A549 (cell line): ENCODE results near the gene VSIG10. TPM values are rescaled to one million over a fixed set of nuclear protein-coding genes. Genes with fewer than 3 reads are reported as not detected.
A peak's percentile ranks its signal among the peaks of the same experiment; 100 is the strongest.

Experiments
- ATAC-seq, 2 experiments: fragments of 200-7000 bp in 1 of 2; fragments of >200 bp in 1 of 2; cut with Nextera tagmentation in 1 of 2; cut with Tn5 transposase in 1 of 2; 3 replicates each; pipeline versions ENCODE4 v1.8.0 to v1.9.1; 2018 to 2020; ENCODE audit warnings: mild to moderate bottlenecking in 1 of 2, moderate library complexity in 1 of 2
- CTCF ChIA-PET: fragments of 300-600 bp; sonication (Branson Sonifier 250); formaldehyde crosslinking; extraction: SDS; loops from one replicate; lab custom pipeline; 2021; ENCODE audit warnings: antibody characterized with exemption, inconsistent platforms; lab: Yijun Ruan, JAX
- POLR2A ChIA-PET: fragments of 350-600 bp; formaldehyde crosslinking; extraction: SDS; loops from one replicate; lab custom pipeline; 2021; ENCODE audit warnings: antibody characterized with exemption, inconsistent platforms; lab: Yijun Ruan, JAX
- DNase-seq, 2 experiments: peaks; one replicate each; pipeline versions ENCODE4 v3.0.0 to v3.0.0-alpha.2; 2011 to 2016; ENCODE audit warnings: low read depth in 1 of 2, low spot score in 1 of 2
- FAIRE-seq: peaks from 2 replicates; lab custom pipeline; 2011; peaks lifted over from hg19 to GRCh38; lab: Jason Lieb, UNC
- H3K27ac ChIP-seq, 2 experiments: fragments of >200 bp; sonication (Bioruptor Twin); formaldehyde crosslinking; 3 replicates each; pipeline ENCODE4 v1.5.1; 2016 to 2017
- H3K4me1 ChIP-seq: fragments of >200 bp; sonication (Bioruptor Twin); formaldehyde crosslinking; 3 replicates; pipeline ENCODE4 v1.6.1; 2016
- H3K4me2 ChIP-seq: fragments of >200 bp; sonication (Bioruptor Twin); formaldehyde crosslinking; 3 replicates; pipeline ENCODE4 v1.6.1; 2016
- H3K4me3 ChIP-seq: fragments of >200 bp; sonication (Bioruptor Twin); formaldehyde crosslinking; 3 replicates; pipeline ENCODE4 v1.5.1; 2016
- H3K9me3 ChIP-seq: fragments of >200 bp; sonication (Bioruptor Twin); formaldehyde crosslinking; 3 replicates; pipeline ENCODE4 v1.6.1; 2016
- CHD2 ChIP-seq: fragments of 150-350 bp; IDR thresholded peaks from 2 replicates; pipeline ENCODE4 v1.6.1; 2014; ENCODE audit warnings: low read length; ENCODE audit not compliant: partially characterized antibody
- CHD4 ChIP-seq: fragments of 200-600 bp; sonication (generic); IDR thresholded peaks from 2 replicates; pipeline ENCODE4 v1.6.1; 2016; ENCODE audit warnings: antibody characterized with exemption, mild to moderate bottlenecking, borderline replicate concordance
- EHMT2 ChIP-seq: fragments of 200-600 bp; sonication (generic); IDR thresholded peaks from 2 replicates; pipeline ENCODE4 v1.6.1; 2016; ENCODE audit warnings: antibody characterized with exemption, low read depth, mild to moderate bottlenecking, moderate library complexity
- GATA3 ChIP-seq: IDR thresholded peaks from 2 replicates; pipeline ENCODE4 v1.6.1; 2012; ENCODE audit warnings: borderline replicate concordance
- HDAC2 ChIP-seq: fragments of 200-600 bp; sonication (generic); IDR thresholded peaks from 2 replicates; pipeline ENCODE4 v1.6.1; 2016
- HOXA7 ChIP-seq: fragments of 250-450 bp; sonication (Bioruptor Pico); IDR thresholded peaks from 2 replicates; pipeline ENCODE4 v1.5.0; 2020; ENCODE audit warnings: mild to moderate bottlenecking, moderate library complexity
- HOXB13 ChIP-seq: fragments of 250-450 bp; sonication (Bioruptor Pico); IDR thresholded peaks from 2 replicates; pipeline ENCODE4 v1.5.0; 2020; ENCODE audit warnings: low read depth, mild to moderate bottlenecking, moderate library complexity
- JUNB ChIP-seq: fragments of >200 bp; sonication (Bioruptor Twin); formaldehyde crosslinking; IDR thresholded peaks from 2 replicates; pipeline ENCODE4 v1.6.1; 2016
- KDM5A ChIP-seq: fragments of 200-600 bp; sonication (generic); IDR thresholded peaks from 2 replicates; pipeline ENCODE4 v1.6.1; 2016; ENCODE audit warnings: antibody characterized with exemption, mild to moderate bottlenecking
- MAX ChIP-seq: IDR thresholded peaks from 2 replicates; pipeline ENCODE4 v1.6.1; 2012
- MAZ ChIP-seq: fragments of 150-350 bp; IDR thresholded peaks from 2 replicates; pipeline ENCODE4 v1.6.1; 2014; ENCODE audit warnings: antibody characterized with exemption, low read depth, low read length, borderline replicate concordance
- NPAS2 ChIP-seq: fragments of 250-450 bp; sonication (Bioruptor Pico); IDR thresholded peaks from 2 replicates; pipeline ENCODE4 v1.8.0; 2022; ENCODE audit warnings: mild to moderate bottlenecking, moderate library complexity, borderline replicate concordance
- PHF8 ChIP-seq: fragments of 200-600 bp; sonication (generic); IDR thresholded peaks from 2 replicates; pipeline ENCODE4 v1.6.1; 2016; ENCODE audit warnings: low read depth, mild to moderate bottlenecking, antibody characterized with exemption, moderate library complexity, borderline replicate concordance
- POLR2A ChIP-seq: IDR thresholded peaks from 2 replicates; pipeline ENCODE4 v1.6.1; 2012; ENCODE audit warnings: mild to moderate bottlenecking, low read length
- RAD21 ChIP-seq, 2 experiments: fragments of >200 bp in 1 of 2; sonication (Bioruptor Twin) in 1 of 2; formaldehyde crosslinking in 1 of 2; IDR thresholded peaks in 1 of 2; conservative IDR thresholded peaks in 1 of 2; 2 replicates in 1 of 2; 3 replicates in 1 of 2; pipeline ENCODE4 v1.6.1; 2012 to 2018; ENCODE audit warnings: inconsistent platforms in 1 of 2
- RFX5 ChIP-seq: fragments of 450-650 bp; IDR thresholded peaks from 2 replicates; pipeline ENCODE4 v1.7.1; 2014; ENCODE audit warnings: antibody characterized with exemption, mild to moderate bottlenecking, moderate library complexity
- TFCP2L1 ChIP-seq: fragments of 250-450 bp; sonication (Bioruptor Pico); IDR thresholded peaks from 2 replicates; pipeline ENCODE4 v1.5.0; 2021; ENCODE audit warnings: mild to moderate bottlenecking
- TP53 ChIP-seq: fragments of 250-450 bp; sonication (Bioruptor Pico); IDR thresholded peaks from 2 replicates; pipeline ENCODE4 v1.5.0; 2021; ENCODE audit warnings: mild to moderate bottlenecking, moderate library complexity
- ZC3H11A ChIP-seq: fragments of 450-650 bp; IDR thresholded peaks from 2 replicates; pipeline ENCODE4 v1.6.1; 2014; ENCODE audit warnings: antibody characterized with exemption, mild to moderate bottlenecking
- ZNF302 ChIP-seq: fragments of 250-450 bp; sonication (Bioruptor Pico); IDR thresholded peaks from 2 replicates; pipeline ENCODE4 v1.9.0; 2021; ENCODE audit warnings: inconsistent platforms, mild to moderate bottlenecking, moderate library complexity
- WGBS: methylation state at CpG from one replicate; pipeline ENCODE4 v1.1.6; 2017; ENCODE audit errors: missing lambda C conversion rate; 5-methylcytosine and 5-hydroxymethylcytosine counted together
- polyA plus RNA-seq, 4 experiments: library from polyadenylated mRNA; depleted of rRNA in 3 of 4; stranded (reverse); fragments of >200 nt; fragmentation: RNase III in 1 of 4; extraction: RNeasy Plus Mini Kit Qiagen cat#74134 plus additional on column Dnase treatment in 1 of 4; gene quantifications; 2 replicates in 3 of 4; 3 replicates in 1 of 4; pipeline ENCODE4 v1.2.3, GENCODE V29; 2011 to 2017
- TF ChIP-seq, protein P1 (sequence below): fragments of 250-450 bp; sonication (Bioruptor Pico); IDR thresholded peaks from 2 replicates; pipeline ENCODE4 v1.5.0; 2020; ENCODE audit warnings: low read depth, mild to moderate bottlenecking, moderate library complexity
- TF ChIP-seq, protein P2 (sequence below): IDR thresholded peaks from 2 replicates; pipeline ENCODE4 v1.6.1; 2012
- TF ChIP-seq, protein P3 (sequence below): fragments of 250-450 bp; sonication (Bioruptor Pico); IDR thresholded peaks from 2 replicates; pipeline ENCODE4 v1.5.0; 2021; ENCODE audit warnings: mild to moderate bottlenecking, moderate library complexity, borderline replicate concordance

Gene VSIG10
- polyA plus RNA-seq, 2 of the 4 experiments (the other 2 are of a cell fraction) = 18.3 to 20.2 TPM

DNA sequence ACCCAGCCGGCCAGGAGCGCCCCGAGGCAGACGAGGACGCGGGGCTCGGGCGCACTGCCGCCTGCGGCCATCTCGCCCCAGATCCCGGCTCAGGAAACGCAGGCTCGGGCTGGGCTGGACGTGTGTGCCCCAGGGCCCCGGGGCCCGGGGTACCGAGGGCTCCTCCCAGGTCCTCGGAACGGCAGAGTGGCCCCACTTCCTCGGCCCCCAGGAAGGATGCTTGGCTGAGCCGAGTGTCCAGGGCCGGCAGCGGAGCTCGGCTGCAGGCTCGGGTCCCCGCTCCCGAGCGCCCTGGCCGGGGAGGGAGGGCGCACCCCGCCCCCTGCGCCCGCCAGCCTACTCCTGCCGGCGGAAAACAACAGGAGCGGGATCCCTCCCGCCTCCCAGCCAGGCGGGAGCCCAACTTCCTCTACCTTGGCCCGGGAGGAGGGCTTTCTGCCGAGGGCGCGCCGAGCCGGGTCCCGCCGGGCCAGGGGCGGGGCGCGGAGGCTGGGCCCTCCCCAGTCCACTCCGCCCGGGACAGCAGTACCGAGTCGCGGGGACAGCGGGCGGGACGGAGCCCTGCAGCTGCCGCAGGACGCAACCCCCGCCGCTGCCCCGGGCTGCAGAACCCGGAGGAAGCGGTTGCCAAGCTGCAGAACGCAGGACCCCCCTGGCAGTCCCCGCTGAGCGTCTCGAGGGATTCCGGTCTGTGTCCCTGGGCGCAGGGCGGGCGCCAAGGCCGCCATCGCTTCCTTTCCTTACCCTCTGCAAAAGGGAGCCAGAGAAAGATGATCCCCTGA lies at the start of gene VSIG10 (continued):
- TF ChIP-seq, protein P1, sequence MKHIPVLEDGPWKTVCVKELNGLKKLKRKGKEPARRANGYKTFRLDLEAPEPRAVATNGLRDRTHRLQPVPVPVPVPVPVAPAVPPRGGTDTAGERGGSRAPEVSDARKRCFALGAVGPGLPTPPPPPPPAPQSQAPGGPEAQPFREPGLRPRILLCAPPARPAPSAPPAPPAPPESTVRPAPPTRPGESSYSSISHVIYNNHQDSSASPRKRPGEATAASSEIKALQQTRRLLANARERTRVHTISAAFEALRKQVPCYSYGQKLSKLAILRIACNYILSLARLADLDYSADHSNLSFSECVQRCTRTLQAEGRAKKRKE (CRISPR knock-in tag) = no peak
- TF ChIP-seq HOXB13 (CRISPR knock-in tag) (no peak), MAX (peak; percentile 31), PHF8 (peak; percentile 26; the same call in 1 of the 2 replicates), POLR2A (peak; percentile 71)

- ChIA-PET POLR2A (no interaction called here), CTCF (interaction anchor here (0.8 to 1.0 kb wide), 3 partner anchors 11 to 16 kb away, joined by 3 to 7 read pairs (median 3); partner anchors contain the start of gene PEBP1)
- DNase-seq = no peak
- H3K4me3 ChIP-seq = no peak overlapping the region
- H3K9me3 ChIP-seq = no peaks in the 10 kb centered on the region
- H3K27ac ChIP-seq = no peak overlapping the region
- FAIRE-seq = no peak
- H3K4me1 ChIP-seq = no peaks in the 10 kb centered on the region
- H3K4me2 ChIP-seq = no peak overlapping the region
- no peak for TF ChIP-seq CHD2
- TF ChIP-seq TFCP2L1 (CRISPR knock-in tag) = no peak
- no peak for TF ChIP-seq CHD4
- TF ChIP-seq KDM5A = no peak
- TF ChIP-seq MAZ = no peak
- TF ChIP-seq TP53 (CRISPR knock-in tag) = no peak
- TF ChIP-seq EHMT2 = no peak
- TF ChIP-seq, protein P2, sequence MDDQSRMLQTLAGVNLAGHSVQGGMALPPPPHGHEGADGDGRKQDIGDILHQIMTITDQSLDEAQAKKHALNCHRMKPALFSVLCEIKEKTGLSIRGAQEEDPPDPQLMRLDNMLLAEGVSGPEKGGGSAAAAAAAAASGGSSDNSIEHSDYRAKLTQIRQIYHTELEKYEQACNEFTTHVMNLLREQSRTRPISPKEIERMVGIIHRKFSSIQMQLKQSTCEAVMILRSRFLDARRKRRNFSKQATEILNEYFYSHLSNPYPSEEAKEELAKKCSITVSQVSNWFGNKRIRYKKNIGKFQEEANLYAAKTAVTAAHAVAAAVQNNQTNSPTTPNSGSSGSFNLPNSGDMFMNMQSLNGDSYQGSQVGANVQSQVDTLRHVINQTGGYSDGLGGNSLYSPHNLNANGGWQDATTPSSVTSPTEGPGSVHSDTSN = no peak
- TF ChIP-seq, protein P3, sequence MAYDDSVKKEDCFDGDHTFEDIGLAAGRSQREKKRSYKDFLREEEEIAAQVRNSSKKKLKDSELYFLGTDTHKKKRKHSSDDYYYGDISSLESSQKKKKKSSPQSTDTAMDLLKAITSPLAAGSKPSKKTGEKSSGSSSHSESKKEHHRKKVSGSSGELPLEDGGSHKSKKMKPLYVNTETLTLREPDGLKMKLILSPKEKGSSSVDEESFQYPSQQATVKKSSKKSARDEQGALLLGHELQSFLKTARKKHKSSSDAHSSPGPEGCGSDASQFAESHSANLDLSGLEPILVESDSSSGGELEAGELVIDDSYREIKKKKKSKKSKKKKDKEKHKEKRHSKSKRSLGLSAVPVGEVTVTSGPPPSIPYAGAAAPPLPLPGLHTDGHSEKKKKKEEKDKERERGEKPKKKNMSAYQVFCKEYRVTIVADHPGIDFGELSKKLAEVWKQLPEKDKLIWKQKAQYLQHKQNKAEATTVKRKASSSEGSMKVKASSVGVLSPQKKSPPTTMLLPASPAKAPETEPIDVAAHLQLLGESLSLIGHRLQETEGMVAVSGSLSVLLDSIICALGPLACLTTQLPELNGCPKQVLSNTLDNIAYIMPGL (CRISPR knock-in tag) = no peak
- no peak for TF ChIP-seq GATA3
- TF ChIP-seq HDAC2 = no peak
- no peak for TF ChIP-seq NPAS2 (CRISPR knock-in tag)
- TF ChIP-seq ZNF302 (CRISPR knock-in tag) = no peak
- TF ChIP-seq RAD21 (conservative IDR thresholded peaks at IDR 0.05 in 1 of 2, IDR thresholded peaks at IDR 0.05 in 1 of 2) = no peak
- no peak for TF ChIP-seq RFX5
- no peak for TF ChIP-seq ZC3H11A
- no peak for TF ChIP-seq JUNB
- no peak for ATAC-seq
- 90% methylated on average over 5 of the region's 5 CpGs for WGBS
These were observed 47.9 kb upstream of the VSIG10 start for GRCh38 chr12:118151755-118152154.

DNA sequence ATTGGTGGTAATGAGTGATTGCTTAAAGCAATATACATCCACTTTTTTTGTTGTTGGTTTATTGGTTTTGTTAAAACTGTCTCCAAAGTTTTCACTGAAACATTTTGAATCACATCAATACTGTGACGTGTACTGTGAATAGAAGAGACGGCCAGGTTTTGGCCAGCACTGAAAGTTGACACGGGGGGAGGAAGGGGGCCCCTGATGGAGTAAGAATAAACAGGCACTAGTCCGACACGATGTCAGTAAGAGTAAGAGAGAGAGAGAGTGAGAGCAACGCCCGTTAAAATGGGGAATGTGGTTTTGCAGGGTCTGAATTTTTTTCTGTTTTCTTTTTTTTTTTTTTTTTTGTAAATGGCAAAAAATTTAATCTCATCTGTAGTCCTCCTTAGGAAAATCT lies 46.8 kb upstream of the VSIG10 start:
- CTCF ChIA-PET = interaction anchor here (0.5 kb wide), 1 partner anchor 906 kb away, joined by 4 read pairs; no protein-coding TSS in a partner anchor
- POLR2A ChIA-PET = no interaction called here
- FAIRE-seq (no peak), ATAC-seq (no peak), DNase-seq (no peak)
- TF ChIP-seq HOXA7 (CRISPR knock-in tag) = no peak
- H3K27ac ChIP-seq = no peak overlapping the region
- H3K4me2 ChIP-seq = no peak overlapping the region
- H3K4me1 ChIP-seq = no peaks in the 10 kb centered on the region
- WGBS = 91% methylated on average over 7 of the region's 7 CpGs
- no peaks in the 10 kb centered on the region for H3K9me3 ChIP-seq
- no peak overlapping the region for H3K4me3 ChIP-seq
